RWPE2 (cell line): ENCODE results near the gene KCNJ14.

Experiments
- ATAC-seq: fragments of 200-7000 bp; cut with Tn5 transposase; 3 replicates; pipeline ENCODE4 v1.9.1; 2021; ENCODE audit warnings: low read depth
- DNase-seq: peaks from one replicate; pipeline ENCODE4 v3.0.0-alpha.2; 2020; ENCODE audit warnings: low spot score
- H3K27ac ChIP-seq: fragments of 450-650 bp; 2 replicates; pipeline ENCODE4 v1.5.1; 2017; ENCODE audit warnings: mild to moderate bottlenecking; ENCODE audit not compliant: poor library complexity, severe bottlenecking
- H3K27me3 ChIP-seq: fragments of 250-450 bp; sonication (Bioruptor Pico); 2 replicates; pipeline ENCODE4 v1.5.1; 2021; ENCODE audit warnings: mild to moderate bottlenecking, moderate library complexity; ENCODE audit not compliant: insufficient read depth, poor library complexity, severe bottlenecking
- H3K36me3 ChIP-seq: fragments of 250-450 bp; sonication (Bioruptor Pico); 2 replicates; pipeline ENCODE4 v1.5.1; 2020; ENCODE audit warnings: low read depth, mild to moderate bottlenecking, moderate library complexity
- H3K4me1 ChIP-seq: fragments of 250-450 bp; sonication (Bioruptor Pico); 2 replicates; pipeline ENCODE4 v1.5.1; 2021; ENCODE audit warnings: mild to moderate bottlenecking, moderate library complexity; ENCODE audit not compliant: insufficient read depth, poor library complexity, severe bottlenecking
- H3K4me3 ChIP-seq: fragments of 250-450 bp; sonication (Bioruptor Pico); 2 replicates; pipeline ENCODE4 v1.5.1; 2021; ENCODE audit warnings: mild to moderate bottlenecking, moderate library complexity; ENCODE audit not compliant: severe bottlenecking
- H3K9me3 ChIP-seq: fragments of 250-450 bp; sonication (Bioruptor Pico); 2 replicates; pipeline ENCODE4 v1.5.1; 2021; ENCODE audit warnings: mild to moderate bottlenecking, moderate library complexity; ENCODE audit not compliant: severe bottlenecking
- CTCF ChIP-seq: fragments of 450-650 bp; IDR thresholded peaks from one replicate; pipeline ENCODE4 v1.5.1; 2017; ENCODE audit warnings: mild to moderate bottlenecking, moderate library complexity; ENCODE audit not compliant: poor library complexity, severe bottlenecking

KCNJ14 gene

GRCh38 chr19:48450863-48451262 is 4.5 kb upstream of the KCNJ14 start:
- DNase-seq (no peak), ATAC-seq (no peak)
- Histone ChIP-seq H3K9me3 (no peaks in the 10 kb centered on the region), H3K4me1 (no peaks in the 10 kb centered on the region), H3K27me3 (no peaks in the 10 kb centered on the region), H3K4me3 (no peak overlapping the region), H3K27ac (no peak overlapping the region), H3K36me3 (peaks cover 71% of the 10 kb centered on the region)
- TF ChIP-seq CTCF: no peak

GRCh38 chr19:48451624-48452023 is 3.8 kb upstream of the KCNJ14 start:
- DNase-seq (no peak), ATAC-seq (no peak)
- no peak for TF ChIP-seq CTCF
- H3K4me1 ChIP-seq: no peaks in the 10 kb centered on the region
- H3K9me3 ChIP-seq: no peaks in the 10 kb centered on the region
- H3K4me3 ChIP-seq: no peak overlapping the region
- peaks cover 78% of the 10 kb centered on the region for H3K36me3 ChIP-seq
- no peak overlapping the region for H3K27ac ChIP-seq
- H3K27me3 ChIP-seq: no peaks in the 10 kb centered on the region

GRCh38 chr19:48452289-48453190 is 2.8 kb upstream of the KCNJ14 start:
- Histone ChIP-seq H3K4me3 (no peak overlapping the region), H3K27ac (no peak overlapping the region), H3K4me1 (no peaks in the 10 kb centered on the region), H3K27me3 (no peaks in the 10 kb centered on the region), H3K9me3 (no peaks in the 10 kb centered on the region), H3K36me3 (peaks cover 78% of the 10 kb centered on the region)
- ATAC-seq: peak; percentile 49; the same call in 2 of the 3 replicates
- no peak for DNase-seq
- TF ChIP-seq CTCF: no peak

- Histone ChIP-seq H3K27ac (no peak overlapping the region), H3K4me1 (no peaks in the 10 kb centered on the region), H3K4me3 (no peak overlapping the region), H3K9me3 (no peaks in the 10 kb centered on the region), H3K27me3 (no peaks in the 10 kb centered on the region), H3K36me3 (peaks cover 65% of the 10 kb centered on the region)
- no peak for ATAC-seq
- no peak for DNase-seq
- no peak for TF ChIP-seq CTCF
Observed at GRCh38 chr19:48454150-48454730, 1.1 kb upstream of the KCNJ14 start.
